Upper lobe of left lung (tissue), 6 donors: ENCODE measurements around the gene PROSER3. TPM values are rescaled to one million over a fixed set of nuclear protein-coding genes. Genes with fewer than 3 reads are reported as not detected.

Experiments used
- ATAC-seq, 2 donors: fragments of 200-7000 bp; cut with Tn5 transposase; one replicate each; pipeline ENCODE4 v1.9.1; 2022; ENCODE audit warnings: mild to moderate bottlenecking in 2 of 2, moderate library complexity in 2 of 2; ENCODE audit not compliant: low FRiP score in 2 of 2
- DNase-seq, 2 donors: peaks; one replicate each; pipeline ENCODE4 v3.0.0-alpha.2; 2019 to 2020
- H3K27ac ChIP-seq, 4 donors: fragments of 200-600 bp; sonication (generic); one replicate each; pipeline ENCODE4 v1.5.1; 2016 to 2019
- H3K27me3 ChIP-seq, 4 donors: fragments of 200-600 bp; sonication (generic); one replicate each; pipeline ENCODE4 v1.5.1; 2017 to 2019
- H3K36me3 ChIP-seq, 4 donors: fragments of 200-600 bp; sonication (generic); one replicate each; pipeline ENCODE4 v1.5.1; 2016 to 2019
- H3K4me1 ChIP-seq, 4 donors: fragments of 200-600 bp; sonication (generic); one replicate each; pipeline ENCODE4 v1.5.1; 2018 to 2019
- H3K4me3 ChIP-seq, 4 donors: fragments of 200-600 bp; sonication (generic); one replicate each; pipeline ENCODE4 v1.5.1; 2017 to 2019; ENCODE audit warnings: mild to moderate bottlenecking in 2 of 4, moderate library complexity in 1 of 4
- H3K9me3 ChIP-seq, 4 donors: fragments of 200-600 bp; sonication (generic); one replicate each; pipeline ENCODE4 v1.5.1; 2018 to 2019
- CTCF ChIP-seq, 6 experiments: fragments of 450-650 bp in 4 of 6; fragments of 200-600 bp in 2 of 6; sonication (generic) in 2 of 6; IDR thresholded peaks; one replicate each; pipeline ENCODE4 v1.5.1; 2016 to 2019; ENCODE audit warnings: antibody characterized with exemption in 6 of 6
- EP300 ChIP-seq, 4 donors: sonication (generic); formaldehyde crosslinking; IDR thresholded peaks; one replicate each; pipeline ENCODE4 v1.5.1; 2017; ENCODE audit warnings: antibody characterized with exemption in 4 of 4, control low read depth in 2 of 4
- POLR2A ChIP-seq, 4 donors: fragments of 450-650 bp; IDR thresholded peaks; one replicate each; pipeline ENCODE4 v1.5.1; 2016 to 2017; ENCODE audit warnings: antibody characterized with exemption in 4 of 4, mild to moderate bottlenecking in 2 of 4
- POLR2AphosphoS5 ChIP-seq, 2 donors: sonication (generic); formaldehyde crosslinking; IDR thresholded peaks; one replicate each; pipeline ENCODE4 v1.5.1; 2017; ENCODE audit warnings: antibody characterized with exemption in 2 of 2
- WGBS, 2 donors: methylation state at CpG; one replicate each; pipeline ENCODE4 v1.1.5; 2017 to 2018; 5-methylcytosine and 5-hydroxymethylcytosine counted together
- total RNA-seq, 6 donors: library from RNA; depleted of rRNA in 4 of 6; stranded (reverse); fragments of >200 nt in 4 of 6; gene quantifications; one replicate each; pipeline versions ENCODE4 v1.1.0 to v1.2.1, GENCODE V29; 2016 to 2021
- donor health status: DM: no; HTN: no; CAD: no; lungs with moderate emphysema.
- donor health status: DM: no; HTN: yes; CAD: no; lungs with severe emphysema.

PROSER3 gene
- total RNA-seq, 6 donors from 2014 or later = 13.8 to 32.5 (median 19.5) TPM

DNA sequence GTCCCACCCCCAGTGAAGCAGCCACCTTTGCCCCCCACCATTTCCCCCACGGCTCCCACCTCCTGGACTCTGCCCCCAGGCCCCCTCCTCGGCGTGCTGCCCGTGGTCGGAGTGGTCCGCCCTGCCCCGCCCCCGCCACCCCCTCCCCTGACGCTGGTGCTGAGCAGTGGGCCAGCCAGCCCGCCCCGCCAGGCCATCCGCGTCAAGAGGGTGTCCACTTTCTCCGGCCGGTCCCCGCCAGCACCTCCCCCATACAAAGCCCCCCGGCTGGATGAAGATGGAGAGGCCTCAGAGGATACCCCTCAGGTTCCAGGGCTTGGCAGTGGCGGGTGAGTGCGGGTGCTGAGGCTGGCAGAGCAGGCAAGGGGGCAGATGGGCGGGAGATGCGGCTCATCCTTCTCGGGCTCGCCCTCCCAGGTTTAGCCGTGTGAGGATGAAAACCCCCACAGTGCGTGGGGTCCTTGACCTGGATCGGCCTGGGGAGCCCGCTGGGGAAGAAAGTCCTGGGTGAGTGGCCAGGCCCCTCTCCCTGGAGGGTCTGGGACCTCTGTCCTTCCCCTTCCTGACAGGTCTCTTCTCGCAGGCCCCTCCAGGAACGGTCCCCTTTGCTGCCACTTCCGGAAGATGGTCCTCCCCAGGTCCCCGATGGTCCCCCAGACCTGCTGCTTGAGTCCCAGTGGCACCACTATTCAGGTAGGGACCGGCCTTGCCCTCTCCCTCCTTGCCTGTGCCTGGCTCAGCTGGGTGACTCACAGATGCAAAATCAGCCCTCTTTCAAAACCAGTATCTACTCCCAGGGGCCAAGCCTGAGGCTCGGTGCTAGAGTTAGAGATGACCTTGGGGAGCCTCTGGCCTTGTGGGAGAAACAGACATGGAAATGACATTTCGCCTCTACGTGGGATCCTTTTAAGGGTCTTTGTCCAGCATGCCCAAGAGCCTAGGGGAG, 24.5 kb upstream of the PROSER3 start:
- H3K4me3 ChIP-seq = no peak overlapping the region
- H3K27ac ChIP-seq = no peak overlapping the region
- H3K36me3 ChIP-seq = peaks cover 38 to 100% (median 90%) of the 10 kb centered on the region in 4 donors
- WGBS, 2 donors = 96% methylated on average over 17 to 29 of the region's 35 CpGs
- H3K27me3 ChIP-seq = no peaks in the 10 kb centered on the region
- H3K4me1 ChIP-seq = no peaks in the 10 kb centered on the region
- DNase-seq (no peak), ATAC-seq (no peak)
- no peaks in the 10 kb centered on the region for H3K9me3 ChIP-seq
- TF ChIP-seq POLR2A (IDR thresholded peaks at IDR 0.05) (no peak), EP300 (IDR thresholded peaks at IDR 0.05) (no peak), POLR2AphosphoS5 (IDR thresholded peaks at IDR 0.05) (no peak), CTCF (IDR thresholded peaks at IDR 0.05) (no peak)

DNA sequence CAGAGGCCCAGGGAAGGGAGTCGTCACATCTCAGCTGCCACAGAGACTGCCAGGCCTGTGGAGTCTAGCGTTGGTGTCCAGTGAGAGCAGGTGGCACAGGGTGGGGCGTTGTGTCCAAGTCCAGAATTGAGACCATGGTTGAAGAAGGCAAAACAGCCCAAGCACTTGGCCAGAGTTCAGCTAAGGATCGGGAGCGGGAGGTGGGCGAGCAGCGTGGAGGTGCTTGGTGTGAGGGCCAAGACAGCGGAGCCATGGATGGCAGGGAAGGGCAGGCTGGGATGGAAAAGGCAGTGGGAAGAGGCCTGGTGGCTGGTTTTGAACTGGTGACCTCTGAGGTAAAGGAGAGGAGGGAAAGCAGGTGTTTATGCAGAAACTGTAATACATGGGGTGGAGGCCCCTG, 23.7 kb upstream of the PROSER3 start:
- Histone ChIP-seq H3K9me3 (no peaks in the 10 kb centered on the region), H3K36me3 (peaks cover 31 to 99% (median 87%) of the 10 kb centered on the region in 4 donors), H3K4me1 (peaks cover 0 to 5% (median 3%) of the 10 kb centered on the region in 4 donors), H3K27ac (no peak overlapping the region), H3K27me3 (no peaks in the 10 kb centered on the region), H3K4me3 (no peak overlapping the region)
- ATAC-seq = no peak
- TF ChIP-seq POLR2AphosphoS5 (IDR thresholded peaks at IDR 0.05) = no peak
- no peak for TF ChIP-seq CTCF (IDR thresholded peaks at IDR 0.05)
- TF ChIP-seq EP300 (IDR thresholded peaks at IDR 0.05) = no peak
- TF ChIP-seq POLR2A (IDR thresholded peaks at IDR 0.05) = no peak
- 93 to 96% methylated on average over 8 of the region's 8 CpGs for WGBS, 2 donors
- DNase-seq = no peak

DNA sequence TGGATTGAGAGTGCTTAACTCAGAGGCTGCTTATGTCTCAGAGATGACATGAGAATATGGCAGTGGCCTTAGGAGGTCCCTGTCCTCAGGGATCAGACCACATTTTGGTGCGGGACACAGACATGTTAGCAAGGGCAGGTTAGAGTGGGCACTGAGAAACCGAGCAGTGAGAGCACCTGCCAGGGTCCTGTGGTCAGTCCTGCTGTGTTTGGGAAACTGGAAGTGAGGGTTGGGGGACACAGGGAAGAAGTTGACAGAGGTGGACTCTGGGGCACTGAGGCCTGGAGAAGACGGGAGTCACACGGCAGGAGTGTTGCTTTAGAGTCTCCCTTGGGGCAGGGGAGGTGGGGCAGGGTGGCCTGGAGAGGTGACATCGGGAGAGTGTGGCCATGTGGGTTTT, 23.1 kb upstream of the PROSER3 start:
- H3K9me3 ChIP-seq = no peaks in the 10 kb centered on the region
- H3K4me1 ChIP-seq = peaks cover 3 to 11% (median 9%) of the 10 kb centered on the region in 4 donors
- no peak overlapping the region for H3K27ac ChIP-seq
- peaks cover 26 to 93% (median 81%) of the 10 kb centered on the region in 4 donors for H3K36me3 ChIP-seq
- no peak overlapping the region for H3K4me3 ChIP-seq
- no peak for DNase-seq
- no peak for ATAC-seq
- no peak for TF ChIP-seq CTCF (IDR thresholded peaks at IDR 0.05)
- no peak for TF ChIP-seq POLR2A (IDR thresholded peaks at IDR 0.05)
- no peak for TF ChIP-seq EP300 (IDR thresholded peaks at IDR 0.05)
- TF ChIP-seq POLR2AphosphoS5 (IDR thresholded peaks at IDR 0.05) = no peak
- H3K27me3 ChIP-seq = no peaks in the 10 kb centered on the region
- 91 to 94% methylated on average over 5 of the region's 5 CpGs for WGBS, 2 donors

DNA sequence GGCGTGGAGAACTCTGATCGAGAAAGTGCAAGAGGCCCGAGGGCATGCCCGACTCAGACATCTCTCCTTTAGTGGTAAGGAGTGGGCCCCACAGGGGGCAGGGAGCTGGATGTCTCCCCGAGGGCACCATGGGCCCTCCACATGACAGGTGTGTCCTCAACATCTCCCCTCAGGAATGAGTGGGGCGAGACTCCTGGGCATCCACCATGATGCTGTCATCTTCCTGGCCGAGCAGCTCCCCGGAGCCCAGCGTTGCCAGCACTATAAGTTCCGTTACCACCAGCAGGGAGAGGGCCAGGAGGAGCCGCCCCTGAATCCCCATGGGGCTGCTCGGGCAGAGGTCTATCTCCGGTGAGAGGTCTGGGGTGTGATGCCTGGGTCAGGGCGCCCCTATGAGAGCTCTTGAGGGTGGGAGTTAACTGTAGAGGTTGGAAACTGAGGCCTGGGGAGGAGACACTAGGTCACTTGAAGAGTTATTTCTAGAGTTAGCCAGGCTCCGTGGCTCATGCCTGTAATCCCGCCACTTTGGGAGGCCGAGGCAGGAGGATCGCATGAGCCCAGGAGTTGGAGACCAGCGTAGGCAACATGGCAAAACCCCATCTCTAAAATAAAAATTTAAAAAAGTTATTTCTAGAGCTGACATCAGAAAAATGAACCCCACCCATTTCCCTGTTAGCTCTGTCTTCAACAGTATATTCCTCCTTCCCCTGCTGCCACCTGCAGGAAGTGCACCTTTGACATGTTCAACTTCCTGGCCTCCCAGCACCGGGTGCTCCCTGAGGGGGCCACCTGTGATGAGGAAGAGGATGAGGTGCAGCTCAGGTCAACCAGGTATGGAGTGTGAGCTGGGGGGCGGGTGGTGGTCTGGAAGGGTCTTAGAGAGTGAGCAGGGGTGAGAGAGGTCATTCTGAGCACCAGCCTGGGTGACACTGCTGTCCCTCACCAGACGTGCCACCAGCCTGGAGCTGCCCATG, 20.8 kb upstream of the PROSER3 start:
- H3K4me1 ChIP-seq = peaks cover 12 to 28% (median 20%) of the 10 kb centered on the region in 4 donors
- no peak for ATAC-seq
- no peaks in the 10 kb centered on the region for H3K9me3 ChIP-seq
- H3K4me3 ChIP-seq = no peak overlapping the region
- no peak for DNase-seq
- 86 to 91% methylated on average over 16 to 22 of the region's 22 CpGs for WGBS, 2 donors
- H3K27ac ChIP-seq = no peak overlapping the region
- TF ChIP-seq POLR2A (IDR thresholded peaks at IDR 0.05) (no peak), CTCF (IDR thresholded peaks at IDR 0.05) (no peak), POLR2AphosphoS5 (IDR thresholded peaks at IDR 0.05) (no peak), EP300 (IDR thresholded peaks at IDR 0.05) (no peak)
- H3K27me3 ChIP-seq = no peaks in the 10 kb centered on the region
- H3K36me3 ChIP-seq = peaks cover 13 to 70% (median 58%) of the 10 kb centered on the region in 4 donors
